Kidney (tissue), 14 donors: ENCODE results near the gene TBL1XR1. TPM values are rescaled to one million over a fixed set of nuclear protein-coding genes. Genes with fewer than 3 reads are reported as not detected.
A peak's percentile ranks its signal among the peaks of the same experiment; 100 is the strongest.

ENCODE experiments used
- DNase-seq, 5 donors: peaks; one replicate each; pipeline ENCODE4 v3.0.0-alpha.2; 2013 to 2020
- FAIRE-seq: peaks from 2 replicates; lab custom pipeline; 2012; peaks lifted over from hg19 to GRCh38; lab: Jason Lieb, UNC
- H3K27ac ChIP-seq, 2 donors: one replicate each; pipeline ENCODE4 v1.7.0; 2013; ENCODE audit warnings: low read depth in 2 of 2, low read length in 2 of 2, inconsistent platforms in 1 of 2
- H3K27me3 ChIP-seq: one replicate; pipeline ENCODE4 v1.7.1; 2013; ENCODE audit warnings: low read length, inconsistent platforms; ENCODE audit not compliant: control insufficient read depth, insufficient read depth
- H3K36me3 ChIP-seq, 3 donors: one replicate each; pipeline versions ENCODE4 v1.7.0 to v1.7.1; 2013; ENCODE audit warnings: low read length in 3 of 3, control low read depth in 1 of 3, inconsistent platforms in 1 of 3; ENCODE audit not compliant: insufficient read depth in 3 of 3, control insufficient read depth in 2 of 3
- H3K4me1 ChIP-seq, 3 donors: one replicate each; pipeline versions ENCODE4 v1.7.0 to v1.7.1; 2013; ENCODE audit warnings: low read length in 3 of 3, inconsistent platforms in 1 of 3, low read depth in 1 of 3; ENCODE audit not compliant: control insufficient read depth in 2 of 3, insufficient read depth in 2 of 3
- H3K4me3 ChIP-seq, 3 donors: one replicate each; pipeline versions ENCODE4 v1.7.0 to v1.8.1; 2013; ENCODE audit warnings: low read length in 3 of 3, control low read depth in 1 of 3, inconsistent platforms in 1 of 3
- H3K9ac ChIP-seq, 3 donors: one replicate each; pipeline versions ENCODE4 v1.7.0 to v1.7.1; 2013; ENCODE audit warnings: low read length in 3 of 3, control low read depth in 1 of 3, inconsistent platforms in 1 of 3
- H3K9me3 ChIP-seq, 3 donors: one replicate each; pipeline versions ENCODE4 v1.7.0 to v1.7.1; 2013; ENCODE audit warnings: low read length in 3 of 3, control low read depth in 1 of 3, inconsistent platforms in 1 of 3; ENCODE audit not compliant: control insufficient read depth in 2 of 3, insufficient read depth in 1 of 3
- intact Hi-C: fragments of 100-400 bp; cut with DNase I; formaldehyde crosslinking; loops from one replicate; pipeline ENCODE4 v1.11.1; 2022
- polyA plus RNA-seq: library from polyadenylated mRNA; stranded (reverse); fragments of 350-450 nt; fragmentation: Illumina TruSeq; extraction: RNeasy Lipid Tissue Mini Kit (QIAGEN cat#74804); gene quantifications from one replicate; pipeline ENCODE4 v1.2.3, GENCODE V29; 2014; ENCODE audit warnings: low read depth, low replicate concordance; ENCODE audit not compliant: insufficient read depth
- total RNA-seq: library from RNA; stranded (reverse); fragmentation: NEBNext Ultra II Directional; extraction: Animal tissue kit (Norgen Biotek cat#: 25700); gene quantifications from one replicate; pipeline ENCODE4 v1.2.1, GENCODE V29; 2021
- TF ChIP-seq, protein P1 (sequence below): IDR thresholded peaks from 3 replicates; pipeline ENCODE4 v1.5.1; 2012; ENCODE audit warnings: mild to moderate bottlenecking, moderate library complexity, borderline replicate concordance; ENCODE audit not compliant: insufficient read depth; ENCODE audit errors: extremely low read depth
- donor health status: control.
- donor health status: control.
- donor health status: control.
- donor health status: control.
- donor health status: control.
- donor health status: DM: yes; HTN: yes; CAD: no.
- donor health status: Normal renal cell carcinoma (clear cell type).

TBL1XR1 gene
- total and polyA plus RNA-seq, 2 donors from 2014 or later: 31.3 to 205 TPM

DNA sequence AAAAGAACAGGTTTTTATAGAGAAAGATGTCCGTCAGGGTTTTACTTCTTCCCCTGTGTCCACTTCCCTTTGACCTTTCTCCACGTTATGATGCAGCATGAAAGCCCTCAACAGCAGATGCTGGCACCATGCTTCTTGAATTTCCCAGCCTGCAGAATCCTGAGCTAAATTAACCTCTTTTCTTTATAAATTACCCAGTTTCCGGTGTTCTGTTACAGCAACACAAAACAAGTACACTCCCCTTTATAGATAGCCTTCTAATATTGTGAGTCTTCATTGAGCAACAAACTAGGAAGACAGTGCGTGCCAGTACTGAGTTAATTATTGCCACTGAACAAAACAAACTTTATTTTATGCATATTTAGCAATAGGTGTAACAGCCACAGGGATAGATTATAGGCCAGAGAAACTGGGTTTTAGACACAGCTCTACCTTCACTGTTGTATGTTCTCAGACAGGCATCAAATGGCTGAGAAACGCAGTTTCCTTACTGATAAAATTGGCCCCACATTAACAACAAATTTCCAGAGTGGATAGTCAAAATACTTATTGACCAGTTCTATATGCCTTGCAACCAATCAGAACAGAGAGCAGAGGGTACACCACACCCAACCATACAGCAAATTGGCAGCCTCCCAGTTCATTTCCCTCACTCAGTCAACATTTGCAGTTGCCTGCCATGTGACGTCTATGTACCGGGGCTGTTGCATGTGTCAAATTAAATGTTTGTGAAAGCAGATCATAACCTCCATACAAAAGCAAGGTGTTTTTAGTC is 14.4 kb upstream of the TBL1XR1 start:
- H3K36me3 ChIP-seq: no peaks in the 10 kb centered on the region
- intact Hi-C loops: no loop called here
- no peaks in the 10 kb centered on the region for H3K27me3 ChIP-seq
- H3K4me1 ChIP-seq: peaks cover 0 to 4% (median 2%) of the 10 kb centered on the region in 3 donors
- TF ChIP-seq, protein P1, sequence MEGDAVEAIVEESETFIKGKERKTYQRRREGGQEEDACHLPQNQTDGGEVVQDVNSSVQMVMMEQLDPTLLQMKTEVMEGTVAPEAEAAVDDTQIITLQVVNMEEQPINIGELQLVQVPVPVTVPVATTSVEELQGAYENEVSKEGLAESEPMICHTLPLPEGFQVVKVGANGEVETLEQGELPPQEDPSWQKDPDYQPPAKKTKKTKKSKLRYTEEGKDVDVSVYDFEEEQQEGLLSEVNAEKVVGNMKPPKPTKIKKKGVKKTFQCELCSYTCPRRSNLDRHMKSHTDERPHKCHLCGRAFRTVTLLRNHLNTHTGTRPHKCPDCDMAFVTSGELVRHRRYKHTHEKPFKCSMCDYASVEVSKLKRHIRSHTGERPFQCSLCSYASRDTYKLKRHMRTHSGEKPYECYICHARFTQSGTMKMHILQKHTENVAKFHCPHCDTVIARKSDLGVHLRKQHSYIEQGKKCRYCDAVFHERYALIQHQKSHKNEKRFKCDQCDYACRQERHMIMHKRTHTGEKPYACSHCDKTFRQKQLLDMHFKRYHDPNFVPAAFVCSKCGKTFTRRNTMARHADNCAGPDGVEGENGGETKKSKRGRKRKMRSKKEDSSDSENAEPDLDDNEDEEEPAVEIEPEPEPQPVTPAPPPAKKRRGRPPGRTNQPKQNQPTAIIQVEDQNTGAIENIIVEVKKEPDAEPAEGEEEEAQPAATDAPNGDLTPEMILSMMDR: no peak
- no peak overlapping the region for H3K4me3 ChIP-seq
- H3K27ac ChIP-seq: no peak overlapping the region
- H3K9me3 ChIP-seq: no peaks in the 10 kb centered on the region
- no peak overlapping the region for H3K9ac ChIP-seq
- DNase-seq: no peak
- no peak for FAIRE-seq

DNA sequence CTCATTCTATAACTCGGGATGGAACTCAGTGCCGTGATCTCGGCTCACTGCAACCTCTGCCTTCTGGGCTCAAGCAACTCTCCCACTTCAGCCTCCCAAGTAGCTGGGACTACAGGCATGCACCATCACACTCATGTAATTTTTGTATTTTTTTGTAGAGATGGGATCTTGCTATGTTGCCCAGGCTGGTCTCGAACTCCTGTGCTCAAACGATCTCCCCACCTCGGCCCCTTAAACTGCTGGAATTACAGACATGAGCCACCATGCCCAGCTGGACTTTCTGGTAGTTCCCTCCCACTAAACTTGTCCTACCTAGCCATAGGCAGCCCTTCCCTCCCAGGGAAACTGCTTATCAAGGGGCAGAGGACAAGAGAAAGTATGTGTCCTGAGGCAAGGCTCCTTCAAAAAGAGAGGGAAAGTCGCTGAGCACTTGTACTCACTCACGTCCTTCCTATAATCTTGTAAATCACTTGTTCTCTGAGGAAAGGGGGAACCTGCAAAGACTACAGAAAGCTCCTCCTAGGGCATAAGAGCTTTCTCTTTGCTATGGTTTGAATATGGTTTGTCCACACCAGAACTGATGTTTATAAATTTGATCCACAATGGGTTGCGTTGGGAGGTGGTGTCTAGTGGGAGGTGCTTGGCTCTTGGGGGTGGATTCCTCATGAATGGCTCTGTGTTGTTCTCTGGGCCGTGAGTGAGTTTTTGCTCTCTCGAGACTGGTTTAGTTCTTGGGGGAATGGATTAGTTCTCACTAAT is 13.6 kb upstream of the TBL1XR1 start:
- DNase-seq: no peak
- Histone ChIP-seq H3K4me3 (no peak overlapping the region), H3K27me3 (no peaks in the 10 kb centered on the region), H3K27ac (peak overlapping the region in 1 of 2 donors; percentile 67), H3K9ac (no peak overlapping the region), H3K36me3 (no peaks in the 10 kb centered on the region), H3K9me3 (no peaks in the 10 kb centered on the region), H3K4me1 (peaks cover 0 to 4% (median 2%) of the 10 kb centered on the region in 3 donors)
- no peak for FAIRE-seq
- intact Hi-C loops: no loop called here
- TF ChIP-seq, protein P1: no peak

DNA sequence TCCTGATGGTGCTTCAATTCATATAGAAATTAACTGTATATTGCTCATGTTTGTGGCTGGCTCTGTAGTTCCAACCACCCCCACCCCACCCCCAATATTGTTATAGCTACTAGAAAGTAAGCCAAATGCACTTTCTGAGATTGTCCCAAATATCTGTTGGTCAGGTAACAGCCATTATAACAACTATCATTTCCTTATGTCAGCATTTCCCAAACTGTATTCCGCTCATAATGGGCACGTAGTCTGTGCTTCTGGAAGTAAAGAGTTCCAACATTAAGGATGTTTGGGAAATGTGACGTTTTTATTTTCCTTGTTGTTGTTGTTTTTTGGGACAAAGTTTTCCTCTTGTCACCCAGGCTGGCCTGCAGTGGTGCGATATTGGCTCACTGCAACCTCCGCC is 12.2 kb upstream of the TBL1XR1 start:
- Histone ChIP-seq H3K4me1 (peaks cover 0 to 4% (median 2%) of the 10 kb centered on the region in 3 donors), H3K4me3 (no peak overlapping the region), H3K9me3 (no peaks in the 10 kb centered on the region), H3K27me3 (no peaks in the 10 kb centered on the region), H3K9ac (no peak overlapping the region), H3K27ac (no peak overlapping the region), H3K36me3 (no peaks in the 10 kb centered on the region)
- FAIRE-seq (no peak), DNase-seq (no peak)
- intact Hi-C loops: no loop called here
- TF ChIP-seq, protein P1: no peak
